GM19238 (cell line): Measurements from ENCODE around the gene ACOXL.

Experiments used
- DNase-seq: peaks from one replicate; pipeline ENCODE4 v3.0.0; 2011; ENCODE audit warnings: low spot score; ENCODE audit not compliant: insufficient read length

ACOXL gene

GRCh38 chr2:110970201-110970600 is 237.8 kb downstream of the ACOXL start:
- no peak for DNase-seq

DNA sequence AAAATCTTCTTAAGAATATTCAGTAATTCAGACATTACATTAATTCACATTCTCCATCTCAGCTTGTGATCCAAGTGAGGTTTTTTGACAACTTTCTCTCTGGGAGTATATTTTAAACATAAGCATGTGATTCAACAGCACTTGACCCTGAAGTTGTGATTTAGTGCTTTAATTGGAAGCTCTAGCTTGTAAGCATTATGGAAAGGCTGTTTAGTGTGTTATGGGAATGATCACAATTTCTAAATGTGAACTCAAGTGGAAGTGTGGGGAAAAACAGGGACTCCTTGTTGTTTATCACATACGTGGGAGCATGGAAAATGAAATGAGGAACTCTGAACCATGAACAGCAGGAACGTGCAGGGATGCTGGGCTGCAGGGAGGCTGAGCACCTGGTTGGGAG is 239.4 kb downstream of the ACOXL start:
- DNase-seq, result no peak

DNA sequence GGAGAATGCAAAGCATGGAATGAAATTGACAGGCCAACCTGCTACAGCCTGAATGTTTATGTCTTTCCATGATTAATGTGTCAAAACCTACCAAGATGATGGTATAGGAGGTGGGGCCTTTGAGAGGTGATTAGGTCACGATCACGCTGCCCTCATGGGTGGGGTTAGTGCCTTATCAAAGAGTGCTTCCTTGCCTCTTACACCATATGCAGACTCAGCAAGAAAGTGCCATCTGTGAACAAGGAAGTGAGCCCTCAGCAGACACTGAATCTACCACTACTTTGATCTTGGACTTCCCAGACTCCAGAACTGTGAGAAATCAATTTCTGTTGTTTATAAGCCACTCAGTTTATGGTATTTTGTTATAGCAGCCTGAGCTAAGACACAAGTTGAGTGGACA is 240.9 kb downstream of the ACOXL start:
- DNase-seq, result no peak

DNA sequence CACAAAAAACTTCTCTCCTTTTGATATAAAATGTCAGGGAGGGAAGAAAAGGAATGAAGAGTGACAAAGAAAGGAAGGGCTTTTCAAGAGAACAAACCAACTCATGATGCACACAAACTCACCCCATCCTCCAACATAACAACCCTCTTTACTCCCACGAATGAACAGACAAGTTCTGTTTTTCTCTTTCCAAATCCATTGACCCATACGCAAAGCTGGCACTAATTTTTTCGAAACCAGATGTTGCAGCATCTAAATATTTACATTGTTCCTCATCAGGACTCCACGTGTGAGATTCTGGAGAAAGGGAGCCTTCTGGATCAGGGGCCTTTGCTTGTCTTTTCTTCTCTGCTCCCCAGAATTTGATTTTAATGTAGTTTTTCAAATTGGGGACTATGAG is 245.0 kb downstream of the ACOXL start:
- no peak for DNase-seq

GRCh38 chr2:110978148-110978547 is 245.8 kb downstream of the ACOXL start:
- DNase-seq, result no peak

GRCh38 chr2:110978756-110979470 is 246.5 kb downstream of the ACOXL start:
- no peak for DNase-seq

- DNase-seq, result no peak
These were observed 247.3 kb downstream of the ACOXL start for GRCh38 chr2:110979471-110980338.

DNA sequence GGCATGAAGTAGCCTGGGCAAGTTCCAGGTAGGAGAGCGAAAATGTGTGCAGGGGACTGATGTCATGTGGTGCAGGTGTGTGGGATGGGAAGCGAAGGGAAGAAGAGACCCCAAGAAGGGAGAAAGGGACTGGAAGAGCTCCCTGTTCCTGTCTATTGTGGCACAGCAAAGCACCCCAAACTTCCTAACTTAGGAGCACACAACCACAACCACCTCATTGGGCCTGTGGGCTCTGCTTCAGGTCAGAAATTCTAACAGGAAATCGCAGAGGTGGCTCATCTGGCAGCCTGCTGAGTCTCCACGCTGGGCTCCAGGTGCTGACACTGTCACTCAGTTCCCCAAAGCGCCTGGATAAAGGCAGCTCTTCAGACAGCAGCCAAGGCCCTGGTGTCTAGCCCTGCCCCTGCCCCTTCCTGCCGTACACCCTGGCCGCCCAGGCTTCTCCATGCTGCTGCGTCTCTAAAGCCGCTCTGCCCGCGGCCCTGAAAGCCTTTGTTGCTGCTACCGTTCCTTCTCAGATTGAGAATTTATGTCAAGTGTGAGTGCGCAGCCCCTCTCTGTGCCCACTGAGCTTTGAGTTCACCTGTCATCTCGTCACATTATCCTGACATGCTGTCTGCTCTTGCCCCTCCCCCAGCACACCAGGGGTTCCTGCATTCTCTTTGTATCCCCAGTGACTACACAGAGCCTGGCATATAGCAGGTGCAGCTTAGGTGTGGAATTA is 248.1 kb downstream of the ACOXL start:
- no peak for DNase-seq

- no peak for DNase-seq
These were observed 250.8 kb downstream of the ACOXL start for GRCh38 chr2:110983133-110983532.

DNA sequence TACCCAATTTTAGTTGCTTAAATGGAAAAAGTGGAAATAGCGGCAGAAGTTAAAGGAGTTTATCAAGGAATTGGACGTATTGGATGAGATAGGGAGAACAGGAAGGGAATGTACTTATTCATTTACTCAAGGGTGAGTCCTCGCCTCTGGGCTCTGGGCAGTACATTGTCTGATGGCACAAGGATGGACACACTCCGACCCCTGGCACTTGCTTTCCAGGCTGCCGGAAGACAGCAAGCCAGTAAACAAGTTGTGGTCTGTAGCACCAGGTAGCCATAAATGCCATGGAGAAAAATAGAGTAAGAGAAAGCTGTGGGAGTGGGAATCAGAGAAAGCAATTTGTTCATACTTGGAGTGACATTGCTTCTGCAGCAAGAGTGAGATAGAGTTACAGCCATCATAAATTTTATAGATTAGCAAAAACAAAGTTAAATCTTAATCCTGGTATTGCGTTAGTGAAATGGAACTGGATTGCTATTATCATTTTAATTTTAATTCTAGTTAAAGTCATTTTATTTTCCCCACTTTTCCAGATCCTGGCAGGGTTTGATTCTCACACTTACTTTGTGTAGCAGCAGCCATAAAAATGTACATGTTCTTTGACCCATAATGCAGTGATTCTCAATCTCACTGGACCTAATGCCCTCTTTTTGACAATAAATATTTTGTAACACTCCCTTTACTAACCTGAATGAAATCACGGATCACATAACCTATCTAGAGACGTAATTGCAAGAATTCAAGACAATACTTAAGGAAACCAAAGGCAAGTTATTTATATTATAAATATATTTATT is 252.5 kb downstream of the ACOXL start:
- DNase-seq, result no peak

- no peak for DNase-seq
These were observed 258.1 kb downstream of the ACOXL start for GRCh38 chr2:110990440-110990839.

- no peak for DNase-seq
These were observed 259.5 kb downstream of the ACOXL start for GRCh38 chr2:110991911-110992310.

DNA sequence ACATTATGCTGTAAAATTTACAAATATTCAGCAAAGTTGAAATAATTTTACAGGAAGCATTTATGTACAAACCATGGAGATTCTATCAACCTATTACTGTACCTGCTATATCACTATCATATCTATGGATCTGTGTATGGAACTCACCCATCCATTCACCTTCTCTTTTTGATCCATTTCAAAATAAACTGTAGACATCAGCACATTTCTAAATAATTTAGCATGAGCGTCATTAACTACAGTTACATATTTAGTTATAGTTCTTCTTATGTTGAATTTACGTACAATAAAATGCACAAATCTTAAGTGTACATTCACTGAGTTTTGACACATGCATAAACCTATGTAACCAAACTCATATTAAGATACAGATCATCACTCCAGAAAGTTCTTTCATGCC is 260.5 kb downstream of the ACOXL start:
- no peak for DNase-seq

GRCh38 chr2:110993557-110994231 is 261.3 kb downstream of the ACOXL start:
- no peak for DNase-seq

DNA sequence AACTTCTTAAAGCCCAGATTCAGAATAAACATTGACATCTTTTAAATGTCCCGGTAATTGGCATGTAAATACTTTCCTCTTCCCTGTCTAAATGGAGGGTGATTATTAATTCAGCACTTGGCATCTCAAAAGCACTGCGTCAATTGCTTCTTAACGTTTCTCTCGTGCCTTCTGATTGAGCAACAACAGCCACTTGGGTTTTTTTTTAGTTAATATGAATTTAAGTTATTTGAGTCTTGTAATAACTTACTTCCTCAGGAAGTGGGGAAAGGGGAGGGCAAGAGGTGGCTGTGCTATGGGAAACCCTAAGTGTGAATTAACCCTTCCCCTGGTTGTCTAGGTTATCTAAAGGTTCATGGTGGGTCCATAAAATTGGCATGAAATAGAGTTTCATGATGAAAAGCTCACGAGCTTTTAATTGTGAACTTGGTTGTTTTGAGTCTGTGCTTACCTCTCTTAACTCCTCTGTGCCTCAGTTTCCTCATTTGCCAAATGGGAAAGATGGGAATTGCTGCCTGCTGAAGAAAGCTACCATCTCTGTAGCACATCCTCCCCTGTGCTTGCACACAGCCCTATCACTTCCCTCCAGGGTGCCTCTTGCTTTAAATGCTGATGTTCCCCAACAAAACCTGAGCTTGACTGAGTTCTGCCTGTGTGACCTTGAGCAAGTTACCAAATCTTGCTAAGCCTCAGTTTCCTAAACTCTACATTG is 262.0 kb downstream of the ACOXL start:
- DNase-seq, result no peak

DNA sequence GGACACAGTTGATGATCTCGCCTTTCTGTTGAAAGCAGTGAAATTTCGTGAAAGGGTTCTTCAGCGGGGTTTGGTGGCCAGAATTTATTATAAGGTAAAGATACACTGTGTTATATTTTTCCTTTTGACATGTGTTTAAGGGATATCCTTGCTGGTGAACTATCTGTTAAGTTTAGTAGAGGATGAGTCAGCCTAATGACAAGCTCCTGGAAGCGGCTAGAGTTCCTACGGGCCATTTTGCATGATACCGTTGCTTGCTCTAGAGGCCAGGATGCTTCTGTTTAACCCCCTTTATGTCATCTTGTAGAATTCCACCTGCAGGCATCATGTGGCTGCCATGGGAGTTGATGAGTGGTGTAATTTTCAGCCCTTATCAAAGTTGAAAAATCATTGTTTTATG is 263.5 kb downstream of the ACOXL start:
- DNase-seq, result no peak

GRCh38 chr2:110997331-110998045 is 265.1 kb downstream of the ACOXL start:
- no peak for DNase-seq

- no peak for DNase-seq
These were observed 265.9 kb downstream of the ACOXL start for GRCh38 chr2:110998311-110998710.

GRCh38 chr2:110999626-111000025 is 267.3 kb downstream of the ACOXL start:
- DNase-seq, result no peak
